GM12865 (cell line): Measurements from ENCODE around the gene IFI27.
A peak's percentile ranks its signal among the peaks of the same experiment; 100 is the strongest.

Source experiments
- DNase-seq: peaks from one replicate; pipeline ENCODE4 v3.0.0; 2010; ENCODE audit warnings: low read depth
- H3K4me3 ChIP-seq: 2 replicates; pipeline ENCODE4 v1.5.1; 2011; ENCODE audit warnings: mild to moderate bottlenecking, low read depth, low read length, control low read depth
- TF ChIP-seq, protein P1 (sequence below): IDR thresholded peaks from 2 replicates; pipeline ENCODE4 v1.5.1; 2011; ENCODE audit warnings: low read length, control low read depth, low read depth, inconsistent platforms; ENCODE audit not compliant: insufficient read depth; ENCODE audit errors: missing control alignments

IFI27 gene

GRCh38 chr14:94129111-94129757 lies 18.7 kb downstream of the IFI27 start, which contains the start of gene IFI27L2:
TSS of gene IFI27L2 (minus strand) at chr14:94129604. CDS start at chr14:94129564, 40 bp downstream.
- DNase-seq, result peak; percentile 85
- peak within 1 kb of the TSS; percentile 87 for H3K4me3 ChIP-seq
- TF ChIP-seq, protein P1, sequence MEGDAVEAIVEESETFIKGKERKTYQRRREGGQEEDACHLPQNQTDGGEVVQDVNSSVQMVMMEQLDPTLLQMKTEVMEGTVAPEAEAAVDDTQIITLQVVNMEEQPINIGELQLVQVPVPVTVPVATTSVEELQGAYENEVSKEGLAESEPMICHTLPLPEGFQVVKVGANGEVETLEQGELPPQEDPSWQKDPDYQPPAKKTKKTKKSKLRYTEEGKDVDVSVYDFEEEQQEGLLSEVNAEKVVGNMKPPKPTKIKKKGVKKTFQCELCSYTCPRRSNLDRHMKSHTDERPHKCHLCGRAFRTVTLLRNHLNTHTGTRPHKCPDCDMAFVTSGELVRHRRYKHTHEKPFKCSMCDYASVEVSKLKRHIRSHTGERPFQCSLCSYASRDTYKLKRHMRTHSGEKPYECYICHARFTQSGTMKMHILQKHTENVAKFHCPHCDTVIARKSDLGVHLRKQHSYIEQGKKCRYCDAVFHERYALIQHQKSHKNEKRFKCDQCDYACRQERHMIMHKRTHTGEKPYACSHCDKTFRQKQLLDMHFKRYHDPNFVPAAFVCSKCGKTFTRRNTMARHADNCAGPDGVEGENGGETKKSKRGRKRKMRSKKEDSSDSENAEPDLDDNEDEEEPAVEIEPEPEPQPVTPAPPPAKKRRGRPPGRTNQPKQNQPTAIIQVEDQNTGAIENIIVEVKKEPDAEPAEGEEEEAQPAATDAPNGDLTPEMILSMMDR, result peak; percentile 19

- TF ChIP-seq, protein P1, result no peak
- H3K4me3 ChIP-seq, result peak overlapping the region; percentile 87
- peak; percentile 34 for DNase-seq
Measured at GRCh38 chr14:94129758-94130414, 19.4 kb downstream of the IFI27 start.

DNA sequence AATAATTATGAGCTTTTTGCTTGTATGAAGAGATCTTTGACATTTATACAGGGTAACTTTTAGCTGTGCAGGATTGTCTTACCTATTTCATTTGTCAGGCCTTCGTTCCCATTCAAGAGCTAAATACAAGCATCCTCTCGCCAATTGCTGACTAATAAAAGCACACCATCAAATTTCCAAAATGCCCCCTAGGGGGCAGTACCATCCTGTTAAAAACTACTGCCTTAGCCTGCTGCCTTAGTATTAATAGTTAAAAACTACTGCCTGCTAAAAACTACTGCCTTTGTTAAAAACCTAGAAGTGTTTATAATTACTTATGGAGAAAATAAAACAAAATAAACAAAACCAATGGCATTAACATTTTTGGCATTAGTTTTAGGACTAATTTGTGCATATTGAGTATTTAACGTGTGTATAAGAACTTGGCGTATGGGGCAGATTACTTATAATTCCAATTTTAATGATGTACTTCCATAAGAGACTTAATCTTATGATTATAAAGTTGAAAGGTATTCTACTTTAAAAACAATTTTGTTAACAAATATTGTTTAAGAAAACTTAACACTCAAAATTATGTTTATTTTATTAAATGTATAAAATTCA lies 21.9 kb downstream of the IFI27 start:
- H3K4me3 ChIP-seq, result no peak overlapping the region
- peak; percentile 73 for DNase-seq
- TF ChIP-seq, protein P1, result peak; percentile 66

DNA sequence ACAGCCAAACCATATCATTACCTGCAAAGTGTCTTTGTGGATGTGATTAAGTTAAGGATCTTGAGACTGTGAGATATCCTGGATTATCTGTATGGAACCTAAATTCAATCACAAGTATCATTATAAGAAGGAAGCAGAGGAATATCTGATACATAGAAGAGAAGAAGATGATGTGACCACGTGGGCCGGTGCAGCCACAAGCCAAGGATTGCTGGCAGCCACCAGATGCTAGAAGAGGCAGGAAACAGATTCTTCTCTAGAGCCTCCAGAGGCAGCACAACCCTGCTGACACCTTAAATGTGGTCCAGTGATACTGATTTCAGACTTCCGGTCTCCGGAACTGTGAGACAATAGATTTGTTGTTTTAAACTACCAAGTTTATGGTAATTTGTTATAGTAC lies 24.9 kb downstream of the IFI27 start:
- no peak overlapping the region for H3K4me3 ChIP-seq
- TF ChIP-seq, protein P1, result no peak
- no peak for DNase-seq

GRCh38 chr14:94136575-94137331 lies 26.2 kb downstream of the IFI27 start:
- H3K4me3 ChIP-seq, result no peak overlapping the region
- TF ChIP-seq, protein P1, result peak; percentile 95

DNA sequence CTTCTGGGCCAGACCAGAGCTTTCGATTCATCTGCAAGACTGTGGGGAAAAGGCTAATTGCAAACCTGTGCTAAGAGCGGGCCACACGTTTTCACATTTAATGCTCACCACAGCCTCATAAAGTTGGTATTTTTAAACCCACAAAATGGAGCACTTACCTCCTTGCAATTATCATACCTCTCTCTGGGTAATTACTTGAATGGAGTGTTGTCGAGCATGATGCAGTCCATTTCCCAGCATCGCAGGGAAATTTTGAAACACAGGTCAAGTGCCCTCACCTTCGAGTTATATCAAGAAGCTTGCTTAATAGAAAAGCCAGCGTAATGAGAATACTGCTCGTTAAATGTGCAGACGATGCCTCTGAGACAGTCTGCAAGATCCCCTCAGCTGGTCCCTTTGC lies 27.7 kb downstream of the IFI27 start:
- DNase-seq, result no peak
- no peak overlapping the region for H3K4me3 ChIP-seq
- TF ChIP-seq, protein P1, result no peak

More at GRCh38 chr14:94136575-94137331, 26.2 kb downstream of the IFI27 start:
- peak; percentile 85 for DNase-seq
